Kasumi-1 (cell line): ENCODE results near the gene SPOCK1.

Experiments
- DNase-seq, 2 experiments: peaks; one replicate each; lab custom pipeline; 2025; lab: John Stamatoyannopoulos, UW

SPOCK1 gene

GRCh38 chr5:137199201-137199600 is 299.9 kb downstream of the SPOCK1 start:
- no peak for DNase-seq

GRCh38 chr5:137195483-137195882 is 303.6 kb downstream of the SPOCK1 start:
- no peak for DNase-seq

GRCh38 chr5:137194300-137194699 is 304.8 kb downstream of the SPOCK1 start:
- DNase-seq: no peak

- DNase-seq: no peak
These were observed 306.8 kb downstream of the SPOCK1 start for GRCh38 chr5:137192293-137192743.

- no peak for DNase-seq
These were observed 307.9 kb downstream of the SPOCK1 start for GRCh38 chr5:137191179-137191578.

- DNase-seq: no peak
These were observed 308.7 kb downstream of the SPOCK1 start for GRCh38 chr5:137190441-137190840.

- no peak for DNase-seq
These were observed 309.1 kb downstream of the SPOCK1 start for GRCh38 chr5:137190031-137190430.

GRCh38 chr5:137188566-137188965 is 310.6 kb downstream of the SPOCK1 start:
- no peak for DNase-seq

- no peak for DNase-seq
These were observed 312.2 kb downstream of the SPOCK1 start for GRCh38 chr5:137186759-137187461.

- no peak for DNase-seq
These were observed 313.9 kb downstream of the SPOCK1 start for GRCh38 chr5:137185193-137185592.

GRCh38 chr5:137184734-137185133 is 314.4 kb downstream of the SPOCK1 start:
- DNase-seq: no peak

- no peak for DNase-seq
These were observed 316.6 kb downstream of the SPOCK1 start for GRCh38 chr5:137182576-137182975.

GRCh38 chr5:137181667-137182066 is 317.5 kb downstream of the SPOCK1 start:
- DNase-seq: no peak

GRCh38 chr5:137179203-137179602 is 319.9 kb downstream of the SPOCK1 start:
- no peak for DNase-seq

GRCh38 chr5:137176609-137177008 is 322.5 kb downstream of the SPOCK1 start:
- DNase-seq: no peak

GRCh38 chr5:137176126-137176525 is 323.0 kb downstream of the SPOCK1 start:
- DNase-seq: no peak

- DNase-seq: no peak
These were observed 324.9 kb downstream of the SPOCK1 start for GRCh38 chr5:137174196-137174595.

GRCh38 chr5:137172258-137172657 is 326.9 kb downstream of the SPOCK1 start:
- no peak for DNase-seq

- no peak for DNase-seq
These were observed 331.9 kb downstream of the SPOCK1 start for GRCh38 chr5:137167187-137167586.

GRCh38 chr5:137164961-137165360 is 334.2 kb downstream of the SPOCK1 start:
- no peak for DNase-seq

- no peak for DNase-seq
These were observed 334.6 kb downstream of the SPOCK1 start for GRCh38 chr5:137164536-137164935.

- no peak for DNase-seq
These were observed 340.4 kb downstream of the SPOCK1 start for GRCh38 chr5:137158691-137159090.

GRCh38 chr5:137156180-137156579 is 342.9 kb downstream of the SPOCK1 start:
- no peak for DNase-seq
